Panc1 (cell line): ENCODE measurements around the gene OSTF1. TPM values are rescaled to one million over a fixed set of nuclear protein-coding genes. Genes with fewer than 3 reads are reported as not detected.

Experiments
- ATAC-seq: fragments of 200-7000 bp; cut with Tn5 transposase; 2 replicates; pipeline ENCODE4 v1.9.1; 2020; ENCODE audit warnings: mild to moderate bottlenecking, moderate library complexity
- BruUV-seq: library from RNA; stranded (reverse); fragments of 400-500 nt; replicated peaks from 2 replicates; lab custom pipeline; 2021; lab: Mats Ljungman, UMichigan
- CTCF ChIA-PET: fragments of 300-600 bp; sonication (Branson Sonifier 250); formaldehyde crosslinking; loops from one replicate; lab custom pipeline; 2022; ENCODE audit warnings: antibody characterized with exemption; lab: Charles Lee
- POLR2A ChIA-PET: fragments of 300-600 bp; sonication (Branson Sonifier 250); formaldehyde crosslinking; loops from one replicate; lab custom pipeline; 2022; ENCODE audit warnings: antibody characterized with exemption; lab: Charles Lee
- DNase-seq: peaks from one replicate; pipeline ENCODE4 v3.0.0-alpha.2; 2010; ENCODE audit warnings: low read depth, low spot score
- H3K27ac ChIP-seq: 2 replicates; pipeline ENCODE4 v1.5.1; 2011; ENCODE audit warnings: mild to moderate bottlenecking, low read length, inconsistent platforms
- H3K27me3 ChIP-seq: fragments of 200-500 bp; sonication (Bioruptor generic); 2 replicates; pipeline ENCODE4 v1.6.0; 2014; ENCODE audit warnings: low read length, inconsistent platforms; ENCODE audit not compliant: control insufficient read depth, insufficient read depth
- H3K36me3 ChIP-seq: fragments of 200-500 bp; sonication (Bioruptor generic); 2 replicates; pipeline ENCODE4 v1.5.1; 2014; ENCODE audit warnings: inconsistent platforms, mild to moderate bottlenecking, low read length, moderate library complexity; ENCODE audit not compliant: control insufficient read depth, insufficient read depth
- H3K4me1 ChIP-seq: 2 replicates; pipeline ENCODE4 v1.5.1; 2011; ENCODE audit warnings: inconsistent platforms, mild to moderate bottlenecking, low read length, moderate library complexity; ENCODE audit not compliant: control insufficient read depth, insufficient read depth
- H3K4me3 ChIP-seq, 2 experiments: 2 replicates each; pipeline ENCODE4 v1.5.1; 2011 to 2012; ENCODE audit warnings: low read depth in 2 of 2, low read length in 2 of 2, mild to moderate bottlenecking in 2 of 2, inconsistent platforms in 1 of 2, moderate library complexity in 1 of 2
- H3K9me3 ChIP-seq: fragments of 200-500 bp; sonication (Bioruptor generic); 2 replicates; pipeline ENCODE4 v1.5.1; 2014; ENCODE audit warnings: low read depth, mild to moderate bottlenecking, inconsistent platforms, low read length, moderate library complexity; ENCODE audit not compliant: control insufficient read depth, insufficient read depth
- POLR2AphosphoS5 ChIP-seq: IDR thresholded peaks from 2 replicates; pipeline ENCODE4 v1.6.1; 2012; ENCODE audit warnings: mild to moderate bottlenecking, low read depth, low read length, moderate library complexity
- SIN3A ChIP-seq: IDR thresholded peaks from 2 replicates; pipeline ENCODE4 v1.6.1; 2012; ENCODE audit warnings: low read depth, mild to moderate bottlenecking, low read length, moderate library complexity, borderline replicate concordance; ENCODE audit not compliant: insufficient read depth
- TCF7L2 ChIP-seq: IDR thresholded peaks from 2 replicates; pipeline ENCODE4 v1.6.1; 2011; ENCODE audit warnings: mild to moderate bottlenecking, low read depth, low read length, inconsistent platforms
- in situ Hi-C: cut with HindIII; loops from 2 replicates; pipeline ENCODE4 v1.10.0; 2016; ENCODE audit warnings: low sequenced_read_pairs, low pct_unique_long_range_greater_than_20kb
- intact Hi-C: fragments of 100-400 bp; cut with micrococcal nuclease; formaldehyde crosslinking; loops from one replicate; pipeline ENCODE4 v1.10.0; 2022; ENCODE audit not compliant: unreplicated experiment
- total RNA-seq: library from RNA; stranded (reverse); gene quantifications from one replicate; pipeline ENCODE4 v1.2.1, GENCODE V29; 2021; ENCODE audit not compliant: unreplicated experiment
- TF ChIP-seq, protein P1 (sequence below), 2 experiments: IDR thresholded peaks; 2 replicates each; pipeline ENCODE4 v1.6.1; 2011 to 2012; ENCODE audit warnings: low read depth in 2 of 2, control low read depth in 1 of 2, low read length in 1 of 2, mild to moderate bottlenecking in 1 of 2, moderate library complexity in 1 of 2; ENCODE audit not compliant: insufficient read depth in 1 of 2
- TF ChIP-seq, protein P2 (sequence below): fragments of 450-650 bp; IDR thresholded peaks from 2 replicates; pipeline ENCODE4 v1.5.1; 2017; ENCODE audit warnings: mild to moderate bottlenecking

The OSTF1 gene
- total RNA-seq, 1 experiment from 2014 or later, result 24.6 TPM

DNA sequence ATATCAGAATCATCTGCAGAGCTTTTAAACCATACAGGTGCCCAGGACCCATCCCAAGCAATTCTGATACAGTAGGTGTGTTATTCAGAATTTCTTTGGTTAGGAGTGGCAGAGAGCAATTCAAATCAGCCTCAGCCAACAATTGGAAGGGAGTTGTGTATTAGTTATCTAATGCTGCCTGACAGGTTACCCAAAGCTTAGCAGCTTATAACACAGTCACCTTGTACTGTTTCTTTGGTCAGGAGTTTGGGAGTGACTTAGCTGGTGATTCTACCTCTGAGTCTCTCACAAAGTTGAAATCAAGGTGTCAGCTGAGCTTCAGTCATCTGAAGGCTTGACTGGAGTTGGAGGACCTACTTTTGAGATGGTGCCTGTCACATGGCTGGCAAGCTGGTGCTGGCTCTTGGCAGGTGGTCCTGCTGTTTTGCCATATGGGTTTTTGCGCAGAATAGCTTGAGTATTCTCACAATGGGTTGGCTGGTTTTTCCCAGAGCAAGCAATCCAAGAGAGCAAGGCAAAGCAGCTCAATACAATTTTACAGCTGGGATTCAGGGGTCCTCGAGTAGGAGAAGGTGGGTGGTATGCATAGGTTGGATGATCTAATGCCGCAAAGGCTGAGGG, 41.5 kb upstream of the OSTF1 start:
- no peaks in the 10 kb centered on the region for H3K36me3 ChIP-seq
- intact Hi-C loops (no loop called here), in situ Hi-C loops (no loop called here)
- BruUV-seq, result no TSS peak
- H3K4me1 ChIP-seq, result no peaks in the 10 kb centered on the region
- TF ChIP-seq, protein P1, sequence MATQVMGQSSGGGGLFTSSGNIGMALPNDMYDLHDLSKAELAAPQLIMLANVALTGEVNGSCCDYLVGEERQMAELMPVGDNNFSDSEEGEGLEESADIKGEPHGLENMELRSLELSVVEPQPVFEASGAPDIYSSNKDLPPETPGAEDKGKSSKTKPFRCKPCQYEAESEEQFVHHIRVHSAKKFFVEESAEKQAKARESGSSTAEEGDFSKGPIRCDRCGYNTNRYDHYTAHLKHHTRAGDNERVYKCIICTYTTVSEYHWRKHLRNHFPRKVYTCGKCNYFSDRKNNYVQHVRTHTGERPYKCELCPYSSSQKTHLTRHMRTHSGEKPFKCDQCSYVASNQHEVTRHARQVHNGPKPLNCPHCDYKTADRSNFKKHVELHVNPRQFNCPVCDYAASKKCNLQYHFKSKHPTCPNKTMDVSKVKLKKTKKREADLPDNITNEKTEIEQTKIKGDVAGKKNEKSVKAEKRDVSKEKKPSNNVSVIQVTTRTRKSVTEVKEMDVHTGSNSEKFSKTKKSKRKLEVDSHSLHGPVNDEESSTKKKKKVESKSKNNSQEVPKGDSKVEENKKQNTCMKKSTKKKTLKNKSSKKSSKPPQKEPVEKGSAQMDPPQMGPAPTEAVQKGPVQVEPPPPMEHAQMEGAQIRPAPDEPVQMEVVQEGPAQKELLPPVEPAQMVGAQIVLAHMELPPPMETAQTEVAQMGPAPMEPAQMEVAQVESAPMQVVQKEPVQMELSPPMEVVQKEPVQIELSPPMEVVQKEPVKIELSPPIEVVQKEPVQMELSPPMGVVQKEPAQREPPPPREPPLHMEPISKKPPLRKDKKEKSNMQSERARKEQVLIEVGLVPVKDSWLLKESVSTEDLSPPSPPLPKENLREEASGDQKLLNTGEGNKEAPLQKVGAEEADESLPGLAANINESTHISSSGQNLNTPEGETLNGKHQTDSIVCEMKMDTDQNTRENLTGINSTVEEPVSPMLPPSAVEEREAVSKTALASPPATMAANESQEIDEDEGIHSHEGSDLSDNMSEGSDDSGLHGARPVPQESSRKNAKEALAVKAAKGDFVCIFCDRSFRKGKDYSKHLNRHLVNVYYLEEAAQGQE (IDR thresholded peaks at IDR 0.05; ENCODE audit: insufficient read depth in 1 of 2, low read depth in 2 of 2, low read length in 1 of 2), result no peak
- TF ChIP-seq SIN3A, result no peak
- TF ChIP-seq, protein P2, sequence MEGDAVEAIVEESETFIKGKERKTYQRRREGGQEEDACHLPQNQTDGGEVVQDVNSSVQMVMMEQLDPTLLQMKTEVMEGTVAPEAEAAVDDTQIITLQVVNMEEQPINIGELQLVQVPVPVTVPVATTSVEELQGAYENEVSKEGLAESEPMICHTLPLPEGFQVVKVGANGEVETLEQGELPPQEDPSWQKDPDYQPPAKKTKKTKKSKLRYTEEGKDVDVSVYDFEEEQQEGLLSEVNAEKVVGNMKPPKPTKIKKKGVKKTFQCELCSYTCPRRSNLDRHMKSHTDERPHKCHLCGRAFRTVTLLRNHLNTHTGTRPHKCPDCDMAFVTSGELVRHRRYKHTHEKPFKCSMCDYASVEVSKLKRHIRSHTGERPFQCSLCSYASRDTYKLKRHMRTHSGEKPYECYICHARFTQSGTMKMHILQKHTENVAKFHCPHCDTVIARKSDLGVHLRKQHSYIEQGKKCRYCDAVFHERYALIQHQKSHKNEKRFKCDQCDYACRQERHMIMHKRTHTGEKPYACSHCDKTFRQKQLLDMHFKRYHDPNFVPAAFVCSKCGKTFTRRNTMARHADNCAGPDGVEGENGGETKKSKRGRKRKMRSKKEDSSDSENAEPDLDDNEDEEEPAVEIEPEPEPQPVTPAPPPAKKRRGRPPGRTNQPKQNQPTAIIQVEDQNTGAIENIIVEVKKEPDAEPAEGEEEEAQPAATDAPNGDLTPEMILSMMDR, result no peak
- ChIA-PET CTCF (no interaction called here), POLR2A (no interaction called here)
- H3K4me3 ChIP-seq, result no peak overlapping the region
- no peak overlapping the region for H3K27ac ChIP-seq
- no peak for DNase-seq
- no peaks in the 10 kb centered on the region for H3K9me3 ChIP-seq
- ATAC-seq, result no peak
- no peaks in the 10 kb centered on the region for H3K27me3 ChIP-seq

DNA sequence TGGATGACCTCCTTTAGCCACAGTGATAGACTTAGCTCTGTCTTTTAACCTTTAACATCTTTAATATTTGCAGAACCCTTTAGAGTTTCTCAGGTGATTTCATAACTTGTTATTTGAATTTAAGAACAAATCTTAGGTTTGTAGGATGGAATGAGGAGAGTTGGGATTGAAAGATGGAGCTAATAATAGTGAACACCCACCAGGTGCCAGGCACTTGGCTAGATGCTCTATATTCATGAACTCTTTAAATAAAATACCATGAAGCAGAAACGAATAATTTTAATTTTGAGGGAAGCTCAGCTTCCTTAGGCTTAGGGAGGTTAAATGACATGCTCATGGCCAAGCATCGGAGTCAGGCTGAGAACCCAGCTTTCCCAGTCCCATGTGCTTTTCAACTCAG, 40.8 kb upstream of the OSTF1 start:
- ChIA-PET POLR2A (no interaction called here), CTCF (interaction anchor here (0.6 kb wide), 1 partner anchor 270 kb away, joined by 4 read pairs; no protein-coding TSS in a partner anchor)
- BruUV-seq, result no TSS peak
- in situ Hi-C loops, result no loop called here
- Histone ChIP-seq H3K9me3 (no peaks in the 10 kb centered on the region), H3K4me3 (no peak overlapping the region), H3K4me1 (no peaks in the 10 kb centered on the region), H3K27me3 (no peaks in the 10 kb centered on the region), H3K36me3 (no peaks in the 10 kb centered on the region), H3K27ac (no peak overlapping the region)
- TF ChIP-seq SIN3A (no peak), POLR2AphosphoS5 (no peak), TCF7L2 (no peak)
- TF ChIP-seq, protein P1 (IDR thresholded peaks at IDR 0.05; ENCODE audit: insufficient read depth in 1 of 2, low read depth in 2 of 2, low read length in 1 of 2), result no peak
- TF ChIP-seq, protein P2, result no peak
- intact Hi-C loops, result no loop called here
- no peak for ATAC-seq
- no peak for DNase-seq
